Smooth muscle cell (in vitro differentiated cells): ENCODE results near the gene COMMD3. TPM values are rescaled to one million over a fixed set of nuclear protein-coding genes. Genes with fewer than 3 reads are reported as not detected.
A peak's percentile ranks its signal among the peaks of the same experiment; 100 is the strongest.

ENCODE experiments used
- DNase-seq: peaks from one replicate; lab custom pipeline; 2025; ENCODE audit not compliant: unreplicated experiment; lab: John Stamatoyannopoulos, UW
- H2AFZ ChIP-seq: fragments of 200-600 bp; sonication (generic); 2 replicates; pipeline ENCODE4 v1.6.0; 2016; ENCODE audit warnings: antibody characterized with exemption, low read depth, mild to moderate bottlenecking
- H3F3A ChIP-seq: fragments of 200-600 bp; sonication (generic); 2 replicates; pipeline ENCODE4 v1.6.0; 2017; ENCODE audit warnings: antibody characterized with exemption, low read depth
- H3K27ac ChIP-seq: fragments of 200-600 bp; sonication (generic); 2 replicates; pipeline ENCODE4 v1.5.1; 2016; ENCODE audit warnings: low read depth, mild to moderate bottlenecking
- H3K27me3 ChIP-seq: fragments of 200-600 bp; sonication (generic); 2 replicates; pipeline ENCODE4 v1.6.1; 2016; ENCODE audit warnings: low read depth, mild to moderate bottlenecking
- H3K36me3 ChIP-seq: fragments of 200-600 bp; sonication (generic); 2 replicates; pipeline ENCODE4 v1.5.1; 2016; ENCODE audit warnings: low read depth
- H3K4me1 ChIP-seq: fragments of 200-600 bp; sonication (generic); 2 replicates; pipeline ENCODE4 v1.5.1; 2016; ENCODE audit warnings: low read depth
- H3K4me2 ChIP-seq: fragments of 200-600 bp; sonication (generic); 2 replicates; pipeline ENCODE4 v1.6.0; 2016; ENCODE audit warnings: mild to moderate bottlenecking
- H3K4me3 ChIP-seq: fragments of 200-600 bp; sonication (generic); 2 replicates; pipeline ENCODE4 v1.5.1; 2016; ENCODE audit warnings: mild to moderate bottlenecking
- H3K79me2 ChIP-seq: fragments of 200-600 bp; sonication (generic); 2 replicates; pipeline ENCODE4 v1.6.0; 2016; ENCODE audit warnings: low read depth, mild to moderate bottlenecking
- H3K9ac ChIP-seq: fragments of 200-600 bp; sonication (generic); 2 replicates; pipeline ENCODE4 v1.6.0; 2016; ENCODE audit warnings: low read depth
- H3K9me3 ChIP-seq: fragments of 200-600 bp; sonication (generic); replicated peaks from 2 replicates; pipeline ENCODE4 v1.5.1; 2016; ENCODE audit warnings: low read depth
- H4K20me1 ChIP-seq: fragments of 200-600 bp; sonication (generic); 2 replicates; pipeline ENCODE4 v1.6.0; 2016; ENCODE audit warnings: low read depth
- WGBS: methylation state at CpG from one replicate; pipeline ENCODE4 v1.1.7; 2016; ENCODE audit warnings: low lambda C conversion rate; 5-methylcytosine and 5-hydroxymethylcytosine counted together
- polyA plus RNA-seq: library from polyadenylated mRNA; unstranded; fragments of >200 nt; fragmentation: Nextera tagmentation; extraction: Ambion mirVana; gene quantifications from 2 replicates; pipeline ENCODE4 v1.2.1, GENCODE V29; 2016
- total RNA-seq: library from RNA; depleted of rRNA; stranded (reverse); fragments of >200 nt; gene quantifications from 2 replicates; pipeline ENCODE4 v1.2.3, GENCODE V29; 2014
- TF ChIP-seq, protein P1 (sequence below): fragments of 200-600 bp; sonication (generic); IDR thresholded peaks from 2 replicates; pipeline ENCODE4 v1.5.1; 2017; ENCODE audit warnings: borderline replicate concordance, mild to moderate bottlenecking, antibody characterized with exemption; ENCODE audit not compliant: insufficient read depth, poor library complexity, severe bottlenecking

COMMD3 gene
- total and polyA plus RNA-seq, 2 experiments from 2014 or later = 44.3 to 80.6 TPM

DNA sequence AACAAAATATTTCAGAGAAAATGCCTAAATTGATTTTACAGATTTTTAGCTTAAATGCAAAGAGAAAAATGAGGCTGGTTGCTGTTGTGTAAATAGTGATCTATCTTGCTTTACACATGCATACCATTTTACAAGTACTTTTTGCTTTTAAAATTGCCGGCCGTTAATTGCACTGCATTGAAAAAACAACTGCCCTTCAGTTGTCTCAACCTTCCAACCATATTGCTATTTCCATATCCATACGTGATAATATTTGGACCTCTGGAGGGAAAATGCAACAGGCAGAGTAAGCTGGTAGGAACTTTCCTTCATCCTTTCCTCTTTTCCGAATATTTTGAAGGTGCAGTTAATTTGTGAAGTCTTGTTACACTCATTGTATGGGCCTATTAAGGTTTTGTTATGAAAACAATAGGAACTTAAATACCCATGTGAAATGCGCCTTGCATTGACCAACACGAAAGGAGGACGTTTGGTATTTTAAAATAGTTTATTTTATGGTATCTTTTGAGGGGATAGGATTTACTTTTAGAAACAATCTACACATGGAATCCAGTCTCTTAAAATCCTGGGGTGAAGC, 16.0 kb downstream of the COMMD3 start:
- WGBS = 30% methylated on average over 7 of the region's 7 CpGs
- H4K20me1 ChIP-seq = peaks cover 5% of the 10 kb centered on the region

DNA sequence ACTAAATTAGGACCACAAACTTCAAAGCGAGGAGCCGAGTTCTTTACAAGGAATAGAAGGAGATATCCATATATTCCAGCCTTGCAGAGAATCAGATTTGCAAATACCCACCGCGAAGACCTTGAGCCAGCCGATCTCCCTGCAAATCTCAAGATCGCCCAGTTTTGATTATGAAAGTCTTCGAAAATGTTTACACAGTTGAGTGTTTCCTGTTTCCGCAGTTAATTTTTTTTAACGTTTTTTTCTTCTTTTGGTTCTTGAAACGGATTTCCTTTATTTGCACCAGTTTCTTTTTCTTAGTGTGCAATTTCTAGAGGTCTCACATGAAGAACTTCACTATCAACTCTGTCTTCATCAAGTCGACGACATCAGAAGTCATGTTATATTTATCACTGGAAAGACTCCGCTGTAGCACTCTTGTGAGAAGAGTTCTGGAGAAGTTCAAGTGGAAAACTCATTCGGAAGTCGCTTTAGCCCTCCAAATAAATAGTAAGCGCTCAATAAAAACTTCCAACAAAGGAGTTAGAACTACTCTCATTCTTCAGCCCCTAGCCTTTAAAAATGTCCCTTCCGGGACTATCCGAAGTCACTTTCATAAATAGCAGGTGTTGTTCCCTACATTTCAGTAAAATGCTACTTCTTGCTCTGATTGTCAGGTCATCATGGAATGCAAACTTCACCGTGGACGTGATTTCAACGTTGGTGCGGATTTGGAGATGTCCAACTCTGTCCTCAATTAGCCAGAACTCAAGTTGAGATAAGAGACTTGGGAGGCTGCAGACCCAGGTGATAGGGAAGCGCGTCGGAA, 17.2 kb downstream of the COMMD3 start:
- DNase-seq = no peak
- Histone ChIP-seq H3F3A (no peaks in the 10 kb centered on the region), H3K4me3 (no peak overlapping the region), H2AFZ (no peak overlapping the region), H3K36me3 (peaks cover 9% of the 10 kb centered on the region), H4K20me1 (peaks cover 5% of the 10 kb centered on the region), H3K79me2 (no peaks in the 10 kb centered on the region), H3K27me3 (peaks cover 90% of the 10 kb centered on the region), H3K4me1 (peaks cover 3% of the 10 kb centered on the region), H3K27ac (no peak overlapping the region), H3K9me3 (no peaks in the 10 kb centered on the region), H3K4me2 (peak overlapping the region; percentile 88), H3K9ac (no peak overlapping the region)
- TF ChIP-seq, protein P1, sequence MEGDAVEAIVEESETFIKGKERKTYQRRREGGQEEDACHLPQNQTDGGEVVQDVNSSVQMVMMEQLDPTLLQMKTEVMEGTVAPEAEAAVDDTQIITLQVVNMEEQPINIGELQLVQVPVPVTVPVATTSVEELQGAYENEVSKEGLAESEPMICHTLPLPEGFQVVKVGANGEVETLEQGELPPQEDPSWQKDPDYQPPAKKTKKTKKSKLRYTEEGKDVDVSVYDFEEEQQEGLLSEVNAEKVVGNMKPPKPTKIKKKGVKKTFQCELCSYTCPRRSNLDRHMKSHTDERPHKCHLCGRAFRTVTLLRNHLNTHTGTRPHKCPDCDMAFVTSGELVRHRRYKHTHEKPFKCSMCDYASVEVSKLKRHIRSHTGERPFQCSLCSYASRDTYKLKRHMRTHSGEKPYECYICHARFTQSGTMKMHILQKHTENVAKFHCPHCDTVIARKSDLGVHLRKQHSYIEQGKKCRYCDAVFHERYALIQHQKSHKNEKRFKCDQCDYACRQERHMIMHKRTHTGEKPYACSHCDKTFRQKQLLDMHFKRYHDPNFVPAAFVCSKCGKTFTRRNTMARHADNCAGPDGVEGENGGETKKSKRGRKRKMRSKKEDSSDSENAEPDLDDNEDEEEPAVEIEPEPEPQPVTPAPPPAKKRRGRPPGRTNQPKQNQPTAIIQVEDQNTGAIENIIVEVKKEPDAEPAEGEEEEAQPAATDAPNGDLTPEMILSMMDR = no peak
- WGBS = 12% methylated on average over 25 of the region's 25 CpGs

More for the DNA sequence above, 16.0 kb downstream of the COMMD3 start:
- TF ChIP-seq, protein P1 = no peak
- Histone ChIP-seq H3K9me3 (no peaks in the 10 kb centered on the region), H3F3A (no peaks in the 10 kb centered on the region), H3K36me3 (peaks cover 14% of the 10 kb centered on the region), H3K27me3 (peaks cover 78% of the 10 kb centered on the region), H3K4me2 (no peak overlapping the region), H3K79me2 (no peaks in the 10 kb centered on the region), H2AFZ (no peak overlapping the region), H3K4me3 (no peak overlapping the region), H3K4me1 (peaks cover 3% of the 10 kb centered on the region), H3K27ac (no peak overlapping the region), H3K9ac (no peak overlapping the region)
- no peak for DNase-seq

DNA sequence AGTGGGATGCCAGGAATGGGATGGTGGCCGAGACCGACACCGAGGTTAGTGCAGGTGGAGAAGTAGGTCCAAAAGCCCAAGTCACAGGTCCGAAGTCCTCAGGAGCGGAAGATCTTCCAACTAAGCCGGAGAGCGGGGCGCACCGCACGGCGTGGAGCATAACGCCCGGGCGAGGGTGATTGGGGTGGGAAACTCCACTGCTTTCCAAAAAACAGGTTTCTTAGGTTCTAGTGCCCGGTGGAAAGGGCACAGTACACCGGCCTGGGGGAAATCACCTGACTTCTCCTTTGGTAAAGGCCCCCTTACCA, 17.7 kb downstream of the COMMD3 start:
- TF ChIP-seq, protein P1 = no peak
- H2AFZ ChIP-seq = peak overlapping the region; percentile 91
- H3K4me1 ChIP-seq = peaks cover 3% of the 10 kb centered on the region
- peaks cover 5% of the 10 kb centered on the region for H4K20me1 ChIP-seq
- no peak overlapping the region for H3K27ac ChIP-seq
- H3K27me3 ChIP-seq = peaks cover 95% of the 10 kb centered on the region
- no peaks in the 10 kb centered on the region for H3K9me3 ChIP-seq
- 7% methylated on average over 16 of the region's 16 CpGs for WGBS
- H3K36me3 ChIP-seq = peaks cover 9% of the 10 kb centered on the region
- no peaks in the 10 kb centered on the region for H3K79me2 ChIP-seq
- H3K9ac ChIP-seq = no peak overlapping the region
- peak overlapping the region; percentile 88 for H3K4me2 ChIP-seq
- H3F3A ChIP-seq = no peaks in the 10 kb centered on the region
- DNase-seq = no peak
- peak overlapping the region; percentile 53 for H3K4me3 ChIP-seq
